Prostate gland (tissue), 2 donors: ENCODE results near the gene PAMR1. TPM values are rescaled to one million over a fixed set of nuclear protein-coding genes. Genes with fewer than 3 reads are reported as not detected.

Source experiments
- DNase-seq: peaks from one replicate; pipeline ENCODE4 v3.0.0-alpha.2; 2019; ENCODE audit warnings: low spot score
- H3K27ac ChIP-seq, 2 donors: fragments of 200-600 bp; sonication (generic); 2 replicates each; pipeline ENCODE4 v1.5.1; 2017 to 2019
- H3K27me3 ChIP-seq: fragments of 200-600 bp; sonication (generic); replicated peaks from 2 replicates; pipeline ENCODE4 v1.5.1; 2019; ENCODE audit not compliant: insufficient read depth
- H3K36me3 ChIP-seq, 2 donors: fragments of 200-600 bp; sonication (generic); 1 replicate in 1 of 2; 2 replicates in 1 of 2; pipeline versions ENCODE4 v1.5.1 to v1.8.1; 2017 to 2019
- H3K4me1 ChIP-seq: fragments of 200-600 bp; sonication (generic); replicated peaks from 2 replicates; pipeline ENCODE4 v1.5.1; 2019
- H3K4me3 ChIP-seq, 2 donors: fragments of 200-600 bp; sonication (generic); 2 replicates each; pipeline ENCODE4 v1.5.1; 2017 to 2019
- H3K9me3 ChIP-seq: fragments of 200-600 bp; sonication (generic); 2 replicates; pipeline ENCODE4 v1.5.1; 2017
- CTCF ChIP-seq, 4 experiments: fragments of 200-600 bp in 2 of 4; fragments of 450-650 bp in 2 of 4; sonication (generic) in 2 of 4; IDR thresholded peaks; 1 replicate in 3 of 4; 2 replicates in 1 of 4; pipeline ENCODE4 v1.5.1; 2016 to 2019; ENCODE audit warnings: antibody characterized with exemption in 4 of 4, mild to moderate bottlenecking in 2 of 4, moderate library complexity in 2 of 4
- POLR2A ChIP-seq: fragments of 450-650 bp; IDR thresholded peaks from one replicate; pipeline ENCODE4 v1.6.1; 2016; ENCODE audit warnings: antibody characterized with exemption, mild to moderate bottlenecking
- POLR2AphosphoS5 ChIP-seq: sonication (generic); formaldehyde crosslinking; IDR thresholded peaks from one replicate; pipeline ENCODE4 v1.6.1; 2017; ENCODE audit warnings: antibody characterized with exemption
- WGBS: methylation state at CpG from one replicate; pipeline ENCODE4 v1.1.5; 2018; 5-methylcytosine and 5-hydroxymethylcytosine counted together
- intact Hi-C: fragments of 100-400 bp; cut with DNase I; formaldehyde crosslinking; loops from one replicate; pipeline ENCODE4 v1.14.2; 2022
- total RNA-seq, 2 donors: library from RNA; depleted of rRNA; stranded (reverse); fragments of >200 nt; gene quantifications; one replicate each; pipeline ENCODE4 v1.1.0, GENCODE V29; 2016

The PAMR1 gene
- total RNA-seq, 2 donors from 2014 or later = 2.5 to 6.5 TPM

GRCh38 chr11:35387111-35387982 lies 138.1 kb downstream of the PAMR1 start:
- TF ChIP-seq CTCF (IDR thresholded peaks at IDR 0.05) (peak in 1 of 4 experiments; percentile 58), POLR2AphosphoS5 (no peak)
- WGBS = 50% methylated on average over 4 of the region's 4 CpGs
- no peak overlapping the region for H3K4me3 ChIP-seq
- H3K27me3 ChIP-seq = no peaks in the 10 kb centered on the region
- H3K9me3 ChIP-seq = no peaks in the 10 kb centered on the region
- no peak for DNase-seq
- no peaks in the 10 kb centered on the region for H3K4me1 ChIP-seq
- peak overlapping the region in 1 of 2 donors; percentile 84 for H3K27ac ChIP-seq
- intact Hi-C loops = no loop called here
- H3K36me3 ChIP-seq = no peaks in the 10 kb centered on the region

GRCh38 chr11:35383953-35384352 lies 141.5 kb downstream of the PAMR1 start:
- no peak for DNase-seq
- TF ChIP-seq POLR2A = no peak
- TF ChIP-seq POLR2AphosphoS5 = no peak
- no peak for TF ChIP-seq CTCF (IDR thresholded peaks at IDR 0.05)
- Histone ChIP-seq H3K4me3 (no peak overlapping the region), H3K27me3 (no peaks in the 10 kb centered on the region), H3K4me1 (no peaks in the 10 kb centered on the region), H3K36me3 (no peaks in the 10 kb centered on the region), H3K27ac (no peak overlapping the region), H3K9me3 (no peaks in the 10 kb centered on the region)
- 74% methylated on average over 5 of the region's 5 CpGs for WGBS
- intact Hi-C loops = no loop called here

Other genes starting within 250 kb of the PAMR1 start
- 1 to 10 TPM in 1 of 2 donors, under 1 TPM in 1; 0.82 to 1.5 TPM for gene SLC1A2, start 106.1 kb downstream of the PAMR1 start, total RNA-seq
- gene FJX1, start 92.8 kb upstream of the PAMR1 start, total RNA-seq = 10 to 100 TPM; 10.8 to 13.7 TPM
- 10 to 100 TPM; 30.6 to 33.2 TPM for gene TRIM44, start 137.2 kb upstream of the PAMR1 start, total RNA-seq